MCF 10A (cell line): ENCODE measurements around the gene HIVEP2. TPM values are rescaled to one million over a fixed set of nuclear protein-coding genes. Genes with fewer than 3 reads are reported as not detected.

Experiments used
- BruUV-seq: library from RNA; stranded (reverse); fragments of 400-500 nt; replicated peaks from 2 replicates; lab custom pipeline; 2021; lab: Mats Ljungman, UMichigan
- CTCF ChIA-PET: fragments of 300-600 bp; sonication (Branson Sonifier 250); formaldehyde crosslinking; extraction: SDS; loops from one replicate; lab custom pipeline; 2021; ENCODE audit warnings: antibody characterized with exemption, inconsistent platforms; lab: Yijun Ruan, JAX
- POLR2A ChIA-PET: fragments of 300-600, 350-650 bp; sonication (Branson Sonifier 250); formaldehyde crosslinking; extraction: SDS; loops from one replicate; lab custom pipeline; 2020; ENCODE audit warnings: antibody characterized with exemption, inconsistent platforms; lab: Yijun Ruan, JAX
- DNase-seq: peaks from one replicate; pipeline ENCODE4 v3.0.0-alpha.2; 2018; ENCODE audit not compliant: unreplicated experiment
- H3K27ac Mint-ChIP-seq: one replicate; pipeline ENCODE4 v1.8.0; 2022; ENCODE audit warnings: mild to moderate bottlenecking, low read depth, mixed read lengths; ENCODE audit not compliant: unreplicated experiment
- H3K27me3 Mint-ChIP-seq: one replicate; pipeline ENCODE4 v1.8.0; 2022; ENCODE audit warnings: mixed read lengths; ENCODE audit not compliant: insufficient read depth, unreplicated experiment
- H3K36me3 Mint-ChIP-seq: one replicate; pipeline ENCODE4 v1.8.0; 2022; ENCODE audit warnings: mild to moderate bottlenecking, moderate library complexity, mixed read lengths; ENCODE audit not compliant: insufficient read depth, unreplicated experiment
- H3K4me1 Mint-ChIP-seq: one replicate; pipeline ENCODE4 v1.8.0; 2022; ENCODE audit warnings: mixed read lengths; ENCODE audit not compliant: insufficient read depth, unreplicated experiment
- H3K4me3 Mint-ChIP-seq: one replicate; pipeline ENCODE4 v1.8.0; 2022; ENCODE audit warnings: mild to moderate bottlenecking, moderate library complexity, mixed read lengths; ENCODE audit not compliant: unreplicated experiment
- H3K9me3 Mint-ChIP-seq: one replicate; pipeline ENCODE4 v1.8.0; 2022; ENCODE audit warnings: mixed read lengths; ENCODE audit not compliant: unreplicated experiment
- CTCF ChIP-seq: fragments of 200-600 bp; IDR thresholded peaks from one replicate; pipeline ENCODE4 v1.8.0; 2022; ENCODE audit warnings: antibody characterized with exemption, mild to moderate bottlenecking; ENCODE audit not compliant: unreplicated experiment
- intact Hi-C: fragments of 100-400 bp; cut with micrococcal nuclease; formaldehyde crosslinking; loops from 2 replicates; pipeline ENCODE4 v1.14.1; 2022
- total RNA-seq: library from RNA; stranded (reverse); gene quantifications from 2 replicates; pipeline ENCODE4 v1.2.3, GENCODE V29; 2022

Gene HIVEP2
- total RNA-seq, 1 experiment from 2014 or later, result 23.6 TPM

GRCh38 chr6:142879076-142879475 is 65.9 kb downstream of the HIVEP2 start:
- intact Hi-C loops, result no loop called here
- CTCF ChIA-PET, result interaction anchor here (0.6 kb wide), 1 partner anchor 1134 kb away, joined by 3 read pairs; no protein-coding TSS in a partner anchor
- POLR2A ChIA-PET, result no interaction called here
- Mint-ChIP-seq H3K27ac (no peak overlapping the region), H3K27me3 (no peaks in the 10 kb centered on the region), H3K36me3 (peaks cover 13% of the 10 kb centered on the region), H3K4me1 (peaks cover 36% of the 10 kb centered on the region), H3K9me3 (peaks cover 11% of the 10 kb centered on the region), H3K4me3 (no peak overlapping the region)
- no peak for DNase-seq
- no TSS peak for BruUV-seq
- no peak for TF ChIP-seq CTCF

- intact Hi-C loops, result no loop called here
- POLR2A ChIA-PET, result no interaction called here
- Mint-ChIP-seq H3K27ac (no peak overlapping the region), H3K9me3 (peaks cover 11% of the 10 kb centered on the region), H3K4me1 (peaks cover 36% of the 10 kb centered on the region), H3K36me3 (peaks cover 13% of the 10 kb centered on the region), H3K4me3 (no peak overlapping the region), H3K27me3 (no peaks in the 10 kb centered on the region)
- no TSS peak for BruUV-seq
- DNase-seq, result no peak
- CTCF ChIA-PET, result no interaction called here
- TF ChIP-seq CTCF, result no peak
Observed at GRCh38 chr6:142878407-142878806, 66.6 kb downstream of the HIVEP2 start.

GRCh38 chr6:142874676-142875075 is 70.3 kb downstream of the HIVEP2 start:
- H3K36me3 Mint-ChIP-seq, result peaks cover 6% of the 10 kb centered on the region
- ChIA-PET CTCF (no interaction called here), POLR2A (no interaction called here)
- no peak for TF ChIP-seq CTCF
- peaks cover 52% of the 10 kb centered on the region for H3K4me1 Mint-ChIP-seq
- intact Hi-C loops, result no loop called here
- no peak overlapping the region for H3K27ac Mint-ChIP-seq
- H3K27me3 Mint-ChIP-seq, result no peaks in the 10 kb centered on the region
- DNase-seq, result no peak
- no TSS peak for BruUV-seq
- H3K4me3 Mint-ChIP-seq, result no peak overlapping the region
- peaks cover 11% of the 10 kb centered on the region for H3K9me3 Mint-ChIP-seq

GRCh38 chr6:142872376-142872775 is 72.6 kb downstream of the HIVEP2 start:
- intact Hi-C loops, result no loop called here
- Mint-ChIP-seq H3K4me1 (peaks cover 52% of the 10 kb centered on the region), H3K27me3 (no peaks in the 10 kb centered on the region), H3K36me3 (peaks cover 12% of the 10 kb centered on the region), H3K9me3 (peaks cover 11% of the 10 kb centered on the region), H3K27ac (peak overlapping the region; percentile 70), H3K4me3 (no peak overlapping the region)
- BruUV-seq, result no TSS peak
- TF ChIP-seq CTCF, result no peak
- no peak for DNase-seq
- ChIA-PET CTCF (no interaction called here), POLR2A (interaction anchor here (0.9 to 3.2 kb wide), 4 partner anchors 11 to 188 kb away, joined by 3 to 17 read pairs (median 3); no protein-coding TSS in a partner anchor)
